Large intestine (tissue), 12 donors: ENCODE results near the gene C16orf82. TPM values are rescaled to one million over a fixed set of nuclear protein-coding genes. Genes with fewer than 3 reads are reported as not detected.

Experiments
- DNase-seq, 2 donors: peaks; one replicate each; pipeline versions ENCODE4 v3.0.0 to v3.0.0-alpha.2; 2013
- H3K27ac ChIP-seq: one replicate; pipeline ENCODE4 v1.5.1; 2013; ENCODE audit warnings: low read length
- H3K27me3 ChIP-seq: 2 replicates; pipeline ENCODE4 v1.6.1; 2013; ENCODE audit warnings: low read length; ENCODE audit not compliant: control insufficient read depth, insufficient read depth
- H3K36me3 ChIP-seq: 2 replicates; pipeline ENCODE4 v1.6.1; 2013; ENCODE audit warnings: low read length; ENCODE audit not compliant: control insufficient read depth, insufficient read depth
- H3K4me1 ChIP-seq: one replicate; pipeline ENCODE4 v1.6.1; 2013; ENCODE audit warnings: low read length; ENCODE audit not compliant: control insufficient read depth, insufficient read depth
- H3K4me3 ChIP-seq: one replicate; pipeline ENCODE4 v1.5.1; 2013; ENCODE audit warnings: low read length
- H3K9me3 ChIP-seq: one replicate; pipeline ENCODE4 v1.6.1; 2013; ENCODE audit warnings: mild to moderate bottlenecking, low read depth, low read length, moderate library complexity; ENCODE audit not compliant: control insufficient read depth
- WGBS: methylation state at CpG from one replicate; pipeline ENCODE4 v1.1.5; 2013; ENCODE audit warnings: low lambda C conversion rate; ENCODE audit not compliant: insufficient coverage; 5-methylcytosine and 5-hydroxymethylcytosine counted together
- long read RNA-seq, 11 donors: transcript quantifications; one replicate each; lab custom pipeline, GENCODE V29; 2026
- polyA plus RNA-seq: library from polyadenylated mRNA; unstranded; fragments of 120-200 nt; gene quantifications from one replicate; pipeline ENCODE4 v1.2.1, GENCODE V29; 2013

Gene C16orf82
- polyA plus RNA-seq: not detected
- long read RNA-seq, donor 1: 0 reads
- long read RNA-seq, donor 2: 0 reads
- long read RNA-seq, donor 3: 0 reads
- long read RNA-seq, donor 4: 0 reads
- long read RNA-seq, donor 5: 0 reads
- long read RNA-seq, donor 6: 0 reads
- long read RNA-seq, donor 7: 0 reads
- long read RNA-seq, donor 8: 0 reads
- long read RNA-seq, donor 9: 0 reads
- long read RNA-seq, donor 10: 0 reads
- long read RNA-seq, donor 11: 0 reads

GRCh38 chr16:27066668-27067537, at the start of gene C16orf82:
Gene C16orf82, plus strand, starts transcription at chr16:27066927.
- Histone ChIP-seq H3K36me3 (no peaks in the 10 kb centered on the region), H3K4me3 (no peak within 1 kb of the TSS), H3K4me1 (no peaks in the 10 kb centered on the region), H3K27ac (no peak within 1 kb of the TSS), H3K9me3 (no peaks in the 10 kb centered on the region), H3K27me3 (peaks cover 7% of the 10 kb centered on the region)
- WGBS: no CpG with 5 or more reads among the region's 22 CpGs
- no peak for DNase-seq

GRCh38 chr16:27020031-27020430, 46.7 kb upstream of the C16orf82 start:
- H3K27me3 ChIP-seq: no peaks in the 10 kb centered on the region
- no CpG with 5 or more reads among the region's 2 CpGs for WGBS
- no peak for DNase-seq
- H3K36me3 ChIP-seq: no peaks in the 10 kb centered on the region
- H3K4me1 ChIP-seq: no peaks in the 10 kb centered on the region
- H3K27ac ChIP-seq: no peak overlapping the region
- no peak overlapping the region for H3K4me3 ChIP-seq
- H3K9me3 ChIP-seq: no peaks in the 10 kb centered on the region

GRCh38 chr16:27024010-27024409, 42.7 kb upstream of the C16orf82 start:
- Histone ChIP-seq H3K27me3 (no peaks in the 10 kb centered on the region), H3K9me3 (no peaks in the 10 kb centered on the region), H3K4me1 (no peaks in the 10 kb centered on the region), H3K27ac (no peak overlapping the region), H3K36me3 (no peaks in the 10 kb centered on the region), H3K4me3 (no peak overlapping the region)
- WGBS: no CpG with 5 or more reads among the region's 2 CpGs
- DNase-seq: no peak

GRCh38 chr16:27025581-27025980, 41.1 kb upstream of the C16orf82 start:
- H3K4me1 ChIP-seq: no peaks in the 10 kb centered on the region
- no peaks in the 10 kb centered on the region for H3K9me3 ChIP-seq
- no peak overlapping the region for H3K4me3 ChIP-seq
- H3K36me3 ChIP-seq: no peaks in the 10 kb centered on the region
- no CpG with 5 or more reads among the region's 6 CpGs for WGBS
- no peaks in the 10 kb centered on the region for H3K27me3 ChIP-seq
- no peak for DNase-seq
- no peak overlapping the region for H3K27ac ChIP-seq

GRCh38 chr16:27027971-27028370, 38.8 kb upstream of the C16orf82 start:
- no peaks in the 10 kb centered on the region for H3K27me3 ChIP-seq
- no CpG with 5 or more reads among the region's 7 CpGs for WGBS
- no peak overlapping the region for H3K4me3 ChIP-seq
- H3K27ac ChIP-seq: no peak overlapping the region
- H3K4me1 ChIP-seq: no peaks in the 10 kb centered on the region
- DNase-seq: no peak
- H3K9me3 ChIP-seq: no peaks in the 10 kb centered on the region
- no peaks in the 10 kb centered on the region for H3K36me3 ChIP-seq

- WGBS: no CpG with 5 or more reads among the region's 7 CpGs
- H3K36me3 ChIP-seq: no peaks in the 10 kb centered on the region
- no peaks in the 10 kb centered on the region for H3K4me1 ChIP-seq
- H3K9me3 ChIP-seq: no peaks in the 10 kb centered on the region
- no peak overlapping the region for H3K4me3 ChIP-seq
- DNase-seq: no peak
- H3K27ac ChIP-seq: no peak overlapping the region
- no peaks in the 10 kb centered on the region for H3K27me3 ChIP-seq
Measured at GRCh38 chr16:27028591-27029110, 38.1 kb upstream of the C16orf82 start.

- no CpG with 5 or more reads among the region's 6 CpGs for WGBS
- H3K4me1 ChIP-seq: no peaks in the 10 kb centered on the region
Measured at GRCh38 chr16:27029525-27029924, 37.2 kb upstream of the C16orf82 start.

GRCh38 chr16:27033281-27033979, 33.3 kb upstream of the C16orf82 start:
- H3K27ac ChIP-seq: no peak overlapping the region
- DNase-seq: no peak
- H3K36me3 ChIP-seq: no peaks in the 10 kb centered on the region
- WGBS: no CpG with 5 or more reads among the region's 12 CpGs
- H3K4me1 ChIP-seq: no peaks in the 10 kb centered on the region
- H3K9me3 ChIP-seq: no peaks in the 10 kb centered on the region
- no peaks in the 10 kb centered on the region for H3K27me3 ChIP-seq
- H3K4me3 ChIP-seq: no peak overlapping the region

More at GRCh38 chr16:27029525-27029924, 37.2 kb upstream of the C16orf82 start:
- Histone ChIP-seq H3K27me3 (no peaks in the 10 kb centered on the region), H3K36me3 (no peaks in the 10 kb centered on the region), H3K9me3 (no peaks in the 10 kb centered on the region), H3K4me3 (no peak overlapping the region), H3K27ac (no peak overlapping the region)
- no peak for DNase-seq

GRCh38 chr16:27040732-27041131, 26.0 kb upstream of the C16orf82 start:
- H3K4me1 ChIP-seq: no peaks in the 10 kb centered on the region
- no CpG with 5 or more reads among the region's 23 CpGs for WGBS
- no peaks in the 10 kb centered on the region for H3K36me3 ChIP-seq
- H3K27ac ChIP-seq: no peak overlapping the region
- no peaks in the 10 kb centered on the region for H3K27me3 ChIP-seq
- DNase-seq: no peak
- no peak overlapping the region for H3K4me3 ChIP-seq
- H3K9me3 ChIP-seq: no peaks in the 10 kb centered on the region

- no peaks in the 10 kb centered on the region for H3K36me3 ChIP-seq
- H3K27me3 ChIP-seq: no peaks in the 10 kb centered on the region
- H3K4me1 ChIP-seq: no peaks in the 10 kb centered on the region
- H3K27ac ChIP-seq: no peak overlapping the region
- no peaks in the 10 kb centered on the region for H3K9me3 ChIP-seq
- no peak for DNase-seq
- no peak overlapping the region for H3K4me3 ChIP-seq
Measured at GRCh38 chr16:27046958-27047518, 19.7 kb upstream of the C16orf82 start.
